B cell (primary cell): Measurements from ENCODE around the gene FFAR3. TPM values are rescaled to one million over a fixed set of nuclear protein-coding genes. Genes with fewer than 3 reads are reported as not detected.

Source experiments
- ATAC-seq: fragments of 200-7000 bp; cut with Tn5 transposase; one replicate; pipeline ENCODE4 v1.10.0; 2021; ENCODE audit warnings: low read depth, mild to moderate bottlenecking, moderate number of reproducible peaks, moderate library complexity
- CTCF ChIA-PET: fragments of 350-600 bp; sonication (Branson Sonifier 250); formaldehyde crosslinking; loops from one replicate; lab custom pipeline; 2021; ENCODE audit warnings: antibody characterized with exemption, inconsistent platforms; lab: Charles Lee
- POLR2A ChIA-PET: fragments of 350-600 bp; sonication (Branson Sonifier 250); formaldehyde crosslinking; loops from one replicate; lab custom pipeline; 2021; ENCODE audit warnings: antibody characterized with exemption; lab: Charles Lee
- DNase-seq: peaks from one replicate; pipeline ENCODE4 v3.0.0; 2013
- H2AFZ ChIP-seq: 2 replicates; pipeline ENCODE4 v1.6.1; 2012; ENCODE audit warnings: mild to moderate bottlenecking, low read depth, low read length; ENCODE audit not compliant: insufficient read depth, poor library complexity, severe bottlenecking
- H3K27ac ChIP-seq, 2 donors: 1 replicate in 1 of 2; 2 replicates in 1 of 2; pipeline ENCODE4 v1.5.1; 2012 to 2013; ENCODE audit warnings: low read length in 2 of 2, mild to moderate bottlenecking in 2 of 2, moderate library complexity in 1 of 2
- H3K27me3 ChIP-seq, 4 experiments: fragments of 200-600 bp in 1 of 4; sonication (generic) in 1 of 4; replicated peaks in 1 of 4; 1 replicate in 2 of 4; 2 replicates in 2 of 4; pipeline versions ENCODE4 v1.6.1 to v1.7.0; 2013 to 2016; ENCODE audit warnings: low read length in 3 of 4, mild to moderate bottlenecking in 2 of 4, mixed read lengths in 1 of 4, moderate library complexity in 1 of 4; ENCODE audit not compliant: insufficient read depth in 4 of 4, control insufficient read depth in 3 of 4; ENCODE audit errors: control extremely low read depth in 1 of 4
- H3K36me3 ChIP-seq, 2 experiments: replicated peaks in 1 of 2; 1 replicate in 1 of 2; 2 replicates in 1 of 2; pipeline versions ENCODE4 v1.6.1 to v1.7.1; 2013; ENCODE audit warnings: low read length in 1 of 2; ENCODE audit not compliant: insufficient read depth in 2 of 2, control insufficient read depth in 1 of 2; ENCODE audit errors: control extremely low read depth in 1 of 2, extremely low read depth in 1 of 2
- H3K4me1 ChIP-seq, 2 donors: fragments of 200-600 bp in 1 of 2; sonication (generic) in 1 of 2; 1 replicate in 1 of 2; 2 replicates in 1 of 2; pipeline versions ENCODE4 v1.5.1 to v1.6.1; 2013 to 2017; ENCODE audit warnings: low read length in 2 of 2; ENCODE audit not compliant: control insufficient read depth in 2 of 2, insufficient read depth in 2 of 2
- H3K4me2 ChIP-seq: replicated peaks from 2 replicates; pipeline ENCODE3; 2012; ENCODE audit warnings: mild to moderate bottlenecking, low read depth, low read length; ENCODE audit not compliant: poor library complexity, severe bottlenecking
- H3K4me3 ChIP-seq, 5 experiments: fragments of 200-600 bp in 1 of 5; sonication (generic) in 1 of 5; 1 replicate in 3 of 5; 2 replicates in 2 of 5; pipeline versions ENCODE4 v1.5.1 to v1.7.0; 2011 to 2016; ENCODE audit warnings: low read length in 4 of 5, mild to moderate bottlenecking in 4 of 5, low read depth in 2 of 5, control low read depth in 1 of 5, moderate library complexity in 1 of 5; ENCODE audit not compliant: insufficient read depth in 1 of 5; ENCODE audit errors: control extremely low read depth in 1 of 5, extremely low read depth in 1 of 5
- H3K79me2 ChIP-seq: fragments of 200-600 bp; sonication (generic); one replicate; pipeline ENCODE4 v1.6.0; 2016; ENCODE audit warnings: low read length; ENCODE audit not compliant: control insufficient read depth, insufficient read depth
- H3K9ac ChIP-seq: fragments of 200-600 bp; sonication (generic); 2 replicates; pipeline ENCODE4 v1.6.1; 2017; ENCODE audit warnings: mild to moderate bottlenecking, low read length, moderate library complexity
- H3K9me3 ChIP-seq, 3 donors: one replicate each; pipeline versions ENCODE4 v1.6.1 to v1.7.1; 2013; ENCODE audit warnings: low read length in 2 of 3; ENCODE audit not compliant: control insufficient read depth in 2 of 3, insufficient read depth in 1 of 3; ENCODE audit errors: control extremely low read depth in 1 of 3
- H4K20me1 ChIP-seq: 2 replicates; pipeline ENCODE4 v1.6.0; 2012; ENCODE audit warnings: mild to moderate bottlenecking, low read length; ENCODE audit not compliant: insufficient read depth, control insufficient read depth, poor library complexity, severe bottlenecking
- H3K27ac Mint-ChIP-seq: one replicate; pipeline ENCODE4 v1.8.0; 2021; ENCODE audit warnings: mixed read lengths
- H3K27me3 Mint-ChIP-seq: one replicate; pipeline ENCODE4 v1.8.0; 2021; ENCODE audit warnings: mixed read lengths
- H3K4me1 Mint-ChIP-seq: one replicate; pipeline ENCODE4 v1.8.0; 2021; ENCODE audit warnings: mixed read lengths
- H3K4me3 Mint-ChIP-seq: one replicate; pipeline ENCODE4 v1.8.0; 2021; ENCODE audit warnings: mixed read lengths
- H3K9me3 Mint-ChIP-seq: one replicate; pipeline ENCODE4 v1.8.0; 2022; ENCODE audit warnings: mixed read lengths; ENCODE audit not compliant: insufficient read depth
- CTCF ChIP-seq: fragments of 200-600 bp; IDR thresholded peaks from one replicate; pipeline ENCODE4 v1.8.0; 2022; ENCODE audit warnings: antibody characterized with exemption, mild to moderate bottlenecking
- EZH2 ChIP-seq: IDR thresholded peaks from 2 replicates; pipeline ENCODE4 v1.6.1; 2012; ENCODE audit warnings: borderline replicate concordance, low read depth, mild to moderate bottlenecking, moderate library complexity, low read length; ENCODE audit not compliant: insufficient read depth, poor library complexity, severe bottlenecking
- WGBS: methylation state at CpG from one replicate; pipeline ENCODE4 v1.1.5; 2013; ENCODE audit warnings: missing lambda C conversion rate; ENCODE audit not compliant: insufficient coverage; 5-methylcytosine and 5-hydroxymethylcytosine counted together
- intact Hi-C: fragments of 100-400 bp; cut with micrococcal nuclease; formaldehyde crosslinking; loops from one replicate; pipeline ENCODE4 v1.10.0; 2022
- polyA plus RNA-seq: library from polyadenylated mRNA; depleted of rRNA; stranded (reverse); fragments of >200 nt; gene quantifications from 2 replicates; pipeline ENCODE4 v1.2.3, GENCODE V29; 2012
- total RNA-seq, 2 donors: library from RNA; stranded (reverse); fragments of 120-200 nt in 1 of 2; gene quantifications; 1 replicate in 1 of 2; 2 replicates in 1 of 2; pipeline versions ENCODE4 v1.2.3 to v1.2.4, GENCODE V29; 2013 to 2022

Gene FFAR3
- total and polyA plus RNA-seq, 2 donors (not counting 1 experiment from before 2014, with no cell fraction given), result 0.63 TPM; not detected in 1

- no peak for TF ChIP-seq CTCF
- TF ChIP-seq EZH2, result no peak
- intact Hi-C loops, result loop anchor here (1.0 to 2.0 kb wide), 3 partner anchors 45 to 143 kb away; no protein-coding TSS in a partner anchor
- H3K27me3 ChIP-seq, result no peaks in the 10 kb centered on the region
- peaks cover 4% of the 10 kb centered on the region for H3K27me3 Mint-ChIP-seq
- H3K4me3 ChIP-seq, result no peak overlapping the region
- H3K4me1 Mint-ChIP-seq, result peaks cover 40% of the 10 kb centered on the region
- POLR2A ChIA-PET, result interaction anchor here (0.6 to 1.0 kb wide), 2 partner anchors 16 to 143 kb away, joined by 3 read pairs; no protein-coding TSS in a partner anchor
- H4K20me1 ChIP-seq, result no peaks in the 10 kb centered on the region
- H3K4me1 ChIP-seq, result peaks cover 36 to 49% of the 10 kb centered on the region in 2 donors
- no peaks in the 10 kb centered on the region for H3K9me3 Mint-ChIP-seq
- H3K9me3 ChIP-seq, result peaks cover 0 to 10% (median 0%) of the 10 kb centered on the region in 3 donors
- no peak for ATAC-seq
- H3K79me2 ChIP-seq, result no peaks in the 10 kb centered on the region
- no peak overlapping the region for H3K27ac ChIP-seq
- no peak overlapping the region for H2AFZ ChIP-seq
- CTCF ChIA-PET, result interaction anchor here (0.8 to 13.5 kb wide), 22 partner anchors 12 to 158 kb away, joined by 3 to 234 read pairs (median 6); partner anchors contain the start of gene FFAR2
- peaks cover 0 to 2% of the 10 kb centered on the region in 2 experiments for H3K36me3 ChIP-seq
- no peak overlapping the region for H3K4me3 Mint-ChIP-seq
- H3K9ac ChIP-seq, result no peak overlapping the region
- DNase-seq, result no peak
- 90% methylated on average over 18 of the region's 18 CpGs for WGBS
- no peak overlapping the region for H3K27ac Mint-ChIP-seq
- peak overlapping the region; percentile 62 for H3K4me2 ChIP-seq
These were observed 6.1 kb upstream of the FFAR3 start for GRCh38 chr19:35352177-35352447.

DNA sequence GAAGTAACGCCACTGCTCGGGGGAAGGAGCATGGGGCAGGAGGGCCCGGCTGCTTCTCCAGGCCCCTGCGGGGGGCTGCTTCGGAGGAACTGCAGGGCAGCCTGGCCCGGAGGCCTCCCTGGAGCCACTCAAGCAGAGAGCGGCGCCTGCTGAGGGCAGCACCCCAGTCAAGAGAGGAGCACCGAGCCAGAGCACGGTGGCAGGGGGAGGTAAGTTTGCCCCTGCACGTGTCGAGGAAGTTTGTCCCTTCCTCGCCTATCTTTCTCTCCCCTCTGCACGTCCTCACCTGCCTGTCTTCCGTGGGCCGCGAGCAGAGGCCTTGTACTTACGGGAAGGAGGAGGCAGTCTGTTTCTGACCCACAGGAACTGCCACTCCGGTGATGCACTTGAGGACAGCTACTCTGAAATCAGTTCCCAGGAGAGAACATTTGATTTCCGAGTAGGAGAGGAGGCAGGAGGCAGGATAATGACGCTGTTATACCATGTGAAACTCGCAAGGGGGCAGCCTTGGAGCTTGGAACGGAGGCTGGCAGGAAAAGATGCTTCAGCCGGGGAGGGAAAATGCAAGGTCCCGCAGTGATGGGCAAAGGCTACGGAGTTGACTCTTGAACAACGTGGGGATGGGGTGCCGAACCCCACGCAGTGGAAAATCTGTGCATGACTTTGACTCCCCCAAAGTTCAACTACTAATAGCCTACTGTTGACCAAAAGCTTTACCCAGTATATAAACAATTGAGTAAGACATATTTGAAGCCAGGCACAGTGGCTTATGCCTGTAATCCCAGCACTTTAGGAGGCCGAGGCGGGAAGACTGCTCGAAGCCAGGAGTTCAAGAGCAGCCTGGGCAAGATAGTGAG lies 5.6 kb upstream of the FFAR3 start:
- Mint-ChIP-seq H3K27me3 (peaks cover 9% of the 10 kb centered on the region), H3K4me3 (no peak overlapping the region), H3K9me3 (no peaks in the 10 kb centered on the region), H3K27ac (peak overlapping the region; percentile 39), H3K4me1 (peaks cover 35% of the 10 kb centered on the region)
- H3K4me3 ChIP-seq, result no peak overlapping the region
- no peaks in the 10 kb centered on the region for H3K27me3 ChIP-seq
- no peaks in the 10 kb centered on the region for H4K20me1 ChIP-seq
- no peak overlapping the region for H2AFZ ChIP-seq
- ATAC-seq (peak; percentile 66), DNase-seq (peak; percentile 86)
- intact Hi-C loops, result loop anchor here (1.0 to 2.0 kb wide), 3 partner anchors 46 to 143 kb away; no protein-coding TSS in a partner anchor
- H3K27ac ChIP-seq, result no peak overlapping the region
- H3K9ac ChIP-seq, result no peak overlapping the region
- CTCF ChIA-PET, result interaction anchor here (0.6 to 13.5 kb wide), 41 partner anchors 11 to 309 kb away, joined by 3 to 234 read pairs (median 5); partner anchors contain the start of genes FFAR2, FXYD5 and FXYD7
- peak overlapping the region; percentile 62 for H3K4me2 ChIP-seq
- H3K36me3 ChIP-seq, result no peaks in the 10 kb centered on the region
- TF ChIP-seq CTCF (peak; percentile 82), EZH2 (no peak)
- WGBS, result 41% methylated on average over 22 of the region's 32 CpGs
- H3K4me1 ChIP-seq, result peaks cover 31 to 44% of the 10 kb centered on the region in 2 donors
- POLR2A ChIA-PET, result interaction anchor here (0.6 to 2.0 kb wide), 5 partner anchors 17 to 143 kb away, joined by 3 to 6 read pairs (median 3); no protein-coding TSS in a partner anchor
- H3K9me3 ChIP-seq, result peaks cover 0 to 10% (median 0%) of the 10 kb centered on the region in 3 donors
- no peaks in the 10 kb centered on the region for H3K79me2 ChIP-seq
